GM19467 (cell line): Measurements from ENCODE around the gene RADIL.
"Not testable (repeated sequence)": the region's sequence is repeated elsewhere in the genome, so short reads cannot be mapped to it uniquely, and the experiment has no call there.

Experiments used
- ATAC-seq: cut with Tn5 transposase; IDR thresholded peaks from one replicate; pipeline ENCODE4 v1.9.1; 2021; ENCODE audit warnings: mild to moderate bottlenecking, moderate library complexity; ENCODE audit not compliant: unreplicated experiment

The RADIL gene, protein sequence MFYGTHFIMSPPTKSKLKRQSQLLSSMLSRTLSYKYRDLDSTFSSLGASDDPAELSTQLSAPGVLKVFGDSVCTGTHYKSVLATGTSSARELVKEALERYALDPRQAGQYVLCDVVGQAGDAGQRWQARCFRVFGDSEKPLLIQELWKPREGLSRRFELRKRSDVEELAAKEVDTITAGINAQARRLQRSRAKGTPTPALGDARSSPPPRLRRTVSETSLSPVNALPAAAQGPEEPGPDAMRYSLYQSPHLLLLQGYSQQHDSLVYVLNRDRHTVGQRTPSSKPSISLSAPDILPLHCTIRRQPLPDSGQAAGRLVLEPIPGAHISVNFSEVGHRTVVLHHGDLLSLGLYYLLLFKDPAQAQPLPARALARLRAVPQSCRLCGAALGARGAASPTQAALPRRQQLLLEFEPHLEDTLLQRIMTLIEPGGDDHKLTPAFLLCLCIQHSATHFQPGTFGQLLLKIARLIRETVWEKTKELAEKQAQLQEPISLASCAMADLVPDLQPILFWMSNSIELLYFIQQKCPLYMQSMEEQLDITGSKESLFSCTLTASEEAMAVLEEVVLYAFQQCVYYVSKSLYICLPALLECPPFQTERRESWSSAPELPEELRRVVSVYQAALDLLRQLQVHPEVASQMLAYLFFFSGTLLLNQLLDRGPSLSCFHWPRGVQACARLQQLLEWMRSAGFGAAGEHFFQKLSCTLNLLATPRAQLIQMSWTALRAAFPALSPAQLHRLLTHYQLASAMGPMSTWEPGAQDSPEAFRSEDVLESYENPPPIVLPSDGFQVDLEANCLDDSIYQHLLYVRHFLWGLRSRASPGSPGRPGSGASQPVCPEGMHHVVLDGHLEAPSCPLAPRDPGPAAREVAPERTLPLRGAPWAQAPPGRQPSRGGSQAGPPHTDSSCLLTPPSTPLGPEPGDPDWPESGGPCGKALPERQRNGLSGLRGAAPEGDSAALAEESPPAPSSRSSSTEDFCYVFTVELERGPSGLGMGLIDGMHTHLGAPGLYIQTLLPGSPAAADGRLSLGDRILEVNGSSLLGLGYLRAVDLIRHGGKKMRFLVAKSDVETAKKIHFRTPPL

DNA sequence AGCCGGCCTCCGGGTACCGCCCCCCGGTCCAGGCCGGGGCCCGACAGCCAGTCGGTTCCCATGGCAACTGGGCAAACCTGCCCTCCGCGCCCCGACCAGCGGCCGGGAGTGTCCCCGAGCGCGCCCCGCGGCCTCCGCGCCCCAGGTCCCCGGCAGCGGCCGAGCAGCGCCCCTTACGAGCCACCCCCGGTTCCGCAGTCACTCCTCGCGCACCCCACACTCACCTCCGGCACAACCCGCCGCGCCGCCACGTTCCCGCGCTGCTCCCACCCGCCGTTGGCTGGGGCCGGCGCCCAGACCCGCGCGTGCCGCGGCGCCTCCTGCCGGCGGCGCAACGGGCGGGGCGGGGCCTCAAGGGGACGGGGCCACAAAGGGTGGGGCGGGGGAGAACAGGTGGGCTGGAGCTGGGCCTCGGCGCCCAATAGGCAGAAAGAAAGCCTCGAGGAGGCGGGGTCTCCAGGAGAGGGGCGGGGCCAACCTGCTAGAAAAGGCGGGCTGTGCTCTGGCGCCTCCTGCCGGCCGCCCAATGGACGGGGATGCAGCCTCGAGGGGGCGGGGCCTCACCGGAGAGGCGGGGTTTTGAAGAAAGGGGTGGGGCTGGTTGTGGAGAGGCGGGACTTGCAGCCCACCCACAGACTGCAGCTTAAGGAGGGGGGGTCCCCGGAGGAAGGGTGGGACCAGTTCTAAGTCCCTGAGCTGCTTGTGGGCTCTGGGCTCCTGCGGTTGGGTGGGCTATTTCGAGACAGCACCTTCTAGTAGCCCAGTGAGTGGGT, at the start of gene RADIL:
TSS of gene RADIL (minus strand) at position 345 of the 773 bp plus-strand sequence. CDS start 5,577 bp downstream, outside the sequence.
- ATAC-seq = peak; percentile 66

GRCh38 chr7:4931943-4932342, 48.4 kb upstream of the RADIL start:
- no peak for ATAC-seq

GRCh38 chr7:4929005-4929404, 45.5 kb upstream of the RADIL start:
- no peak for ATAC-seq

- no peak for ATAC-seq
Measured at GRCh38 chr7:4928445-4928844, 44.9 kb upstream of the RADIL start.

- ATAC-seq = no peak
Measured at GRCh38 chr7:4919969-4920766, 36.7 kb upstream of the RADIL start.

DNA sequence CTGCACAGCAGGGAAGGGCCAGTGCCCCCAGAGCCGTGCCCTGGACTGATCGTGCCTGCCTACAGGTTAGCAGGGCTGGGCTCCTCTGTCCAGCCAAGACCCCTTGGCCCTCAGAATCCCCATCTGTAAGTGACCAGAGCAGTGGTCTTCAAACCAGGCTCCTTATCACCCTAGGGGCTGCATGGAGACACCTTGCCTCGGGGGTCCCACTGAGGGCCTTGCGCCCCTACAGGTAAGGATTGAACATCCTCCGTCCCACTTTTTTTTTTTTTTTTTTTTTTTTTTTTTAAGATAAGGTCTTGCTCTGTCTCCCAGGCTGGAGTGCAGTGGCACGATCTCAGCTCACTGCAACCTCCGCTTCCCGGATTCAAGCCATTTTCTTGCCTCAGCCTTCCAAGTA, 32.6 kb upstream of the RADIL start:
- no peak for ATAC-seq

- no peak for ATAC-seq
Measured at GRCh38 chr7:4911111-4911828, 27.8 kb upstream of the RADIL start.

DNA sequence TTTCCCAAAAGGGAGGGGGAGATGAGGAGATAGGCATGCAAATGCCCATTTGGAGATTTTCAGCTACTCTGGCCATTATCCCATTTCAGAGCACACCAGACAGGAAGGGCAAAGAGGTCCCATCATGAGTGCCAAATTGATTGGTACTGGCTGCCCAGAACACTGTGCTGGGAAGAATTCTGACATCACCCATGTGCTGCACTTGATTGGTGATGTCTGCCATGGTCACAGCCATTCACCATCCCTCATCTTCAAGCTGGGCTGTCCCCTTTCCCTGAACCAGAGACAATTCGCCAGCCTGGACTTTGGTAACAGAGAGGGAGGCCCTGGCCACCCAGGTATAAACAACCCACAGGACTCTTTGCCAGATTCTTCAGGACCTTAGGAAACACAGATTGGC, 23.2 kb upstream of the RADIL start:
- ATAC-seq = no peak

- ATAC-seq = no peak
Measured at GRCh38 chr7:4905171-4905570, 21.7 kb upstream of the RADIL start.

DNA sequence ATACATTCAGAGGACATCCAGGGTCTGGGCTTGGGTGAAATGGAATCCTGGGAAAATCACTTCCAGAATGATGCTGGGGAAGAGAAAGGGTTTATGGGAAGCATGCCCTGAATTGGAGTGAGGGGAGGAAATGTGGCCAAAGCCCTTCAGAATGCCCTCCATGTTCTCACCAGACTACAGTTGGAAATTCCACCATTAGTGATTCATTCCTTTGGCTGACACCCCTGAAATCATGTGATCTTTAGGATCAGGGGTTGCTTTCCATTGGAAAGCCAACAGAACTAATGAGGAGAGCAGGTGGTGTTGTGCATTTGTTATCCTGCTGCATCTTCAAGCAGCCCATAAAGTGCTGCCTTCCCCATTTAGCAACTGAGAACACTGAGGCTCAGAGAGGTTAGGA, 20.8 kb upstream of the RADIL start:
- no peak for ATAC-seq

GRCh38 chr7:4895766-4896165, 12.2 kb upstream of the RADIL start:
- ATAC-seq = no peak

GRCh38 chr7:4894482-4894881, 11.0 kb upstream of the RADIL start:
- no peak for ATAC-seq

GRCh38 chr7:4893929-4894475, 10.5 kb upstream of the RADIL start:
- ATAC-seq = no peak

- not testable (repeated sequence) for ATAC-seq
Measured at GRCh38 chr7:4893188-4893587, 9.7 kb upstream of the RADIL start.

DNA sequence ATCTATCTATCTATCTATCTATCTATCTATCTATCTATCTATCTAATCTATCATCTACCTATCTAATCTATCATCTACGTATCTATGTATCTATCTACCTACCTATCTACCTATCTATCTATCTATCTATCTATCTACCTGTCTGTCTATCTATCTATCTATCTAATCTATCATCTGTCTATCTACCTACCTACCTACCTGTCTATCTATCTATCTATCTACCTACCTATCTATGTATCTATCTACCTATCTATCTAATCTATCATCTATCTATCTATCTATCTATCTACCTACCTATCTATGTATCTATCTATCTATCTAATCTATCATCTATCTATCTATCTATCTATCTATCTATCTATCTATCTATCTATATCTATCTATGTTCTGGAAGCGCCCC, 8.0 kb upstream of the RADIL start:
- not testable (repeated sequence) for ATAC-seq

DNA sequence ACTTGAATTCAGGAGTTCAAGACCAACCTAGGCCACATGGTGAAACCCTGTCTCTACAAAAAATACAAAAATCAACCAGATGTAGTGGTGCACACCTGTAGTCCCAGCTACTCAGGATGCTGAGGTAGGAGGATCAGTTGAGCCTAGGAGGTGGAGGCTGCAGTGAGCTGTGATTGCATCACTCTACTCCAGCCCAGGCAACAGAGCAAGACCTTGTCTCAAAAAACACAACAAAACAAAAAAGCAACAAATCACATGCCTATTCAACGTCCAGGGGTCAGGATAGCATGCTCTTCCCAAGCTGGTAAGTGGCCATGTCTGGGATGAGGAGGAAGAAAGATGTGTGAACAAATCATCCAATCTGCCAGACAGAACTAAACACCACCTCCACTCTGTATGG, 6.2 kb upstream of the RADIL start:
- ATAC-seq = no peak

DNA sequence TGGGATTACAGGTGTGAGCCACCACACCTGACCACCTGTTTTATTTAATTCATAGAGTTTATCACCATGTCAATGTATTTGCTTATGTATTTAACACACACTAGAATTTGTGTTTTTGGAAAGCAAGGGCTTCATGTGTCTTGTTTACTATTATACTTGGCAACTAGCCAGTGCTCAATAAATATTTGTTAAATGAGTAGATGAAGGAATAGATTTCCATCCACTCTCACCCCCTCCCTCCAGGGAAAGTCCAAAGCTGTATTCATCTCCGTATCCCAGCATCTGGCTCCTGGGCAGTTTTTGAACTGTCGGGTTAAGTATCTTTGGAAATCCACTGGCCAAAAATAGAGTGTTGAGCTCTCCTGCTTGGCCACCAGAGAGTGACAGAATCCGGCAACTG, 4.6 kb upstream of the RADIL start:
- no peak for ATAC-seq

- no peak for ATAC-seq
Measured at GRCh38 chr7:4886671-4887070, 3.2 kb upstream of the RADIL start.

DNA sequence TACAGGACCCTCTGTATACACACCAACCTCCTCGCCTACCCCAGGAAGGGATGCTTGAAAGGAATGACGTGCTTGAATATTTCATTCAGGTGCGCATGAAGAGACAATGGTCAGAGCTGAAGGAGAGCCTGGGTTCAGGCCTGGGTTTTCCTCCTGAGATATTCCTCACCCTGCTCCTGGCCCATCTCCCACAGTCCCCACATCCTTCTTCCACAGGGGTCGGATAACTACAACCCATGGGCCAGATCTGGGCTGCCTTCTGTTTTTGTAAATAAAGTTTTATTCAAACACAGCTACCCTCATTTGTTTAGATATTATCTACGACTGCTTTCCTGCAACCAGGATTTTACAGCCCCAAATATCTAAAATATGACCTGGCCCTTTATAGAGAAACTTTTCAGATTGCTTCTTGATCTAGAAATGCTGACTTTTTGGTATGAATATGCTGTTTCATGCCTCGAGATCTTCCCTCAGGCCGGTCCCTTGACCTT, 1.8 kb upstream of the RADIL start:
- ATAC-seq = no peak
